Activated gamma-delta T cell (primary cell): Measurements from ENCODE around the gene PDE2A.

Source experiments
- DNase-seq: peaks from one replicate; lab custom pipeline; 2025; lab: John Stamatoyannopoulos, UW

Gene PDE2A

GRCh38 chr11:72704783-72705265, 30.6 kb upstream of the PDE2A start:
- no peak for DNase-seq

DNA sequence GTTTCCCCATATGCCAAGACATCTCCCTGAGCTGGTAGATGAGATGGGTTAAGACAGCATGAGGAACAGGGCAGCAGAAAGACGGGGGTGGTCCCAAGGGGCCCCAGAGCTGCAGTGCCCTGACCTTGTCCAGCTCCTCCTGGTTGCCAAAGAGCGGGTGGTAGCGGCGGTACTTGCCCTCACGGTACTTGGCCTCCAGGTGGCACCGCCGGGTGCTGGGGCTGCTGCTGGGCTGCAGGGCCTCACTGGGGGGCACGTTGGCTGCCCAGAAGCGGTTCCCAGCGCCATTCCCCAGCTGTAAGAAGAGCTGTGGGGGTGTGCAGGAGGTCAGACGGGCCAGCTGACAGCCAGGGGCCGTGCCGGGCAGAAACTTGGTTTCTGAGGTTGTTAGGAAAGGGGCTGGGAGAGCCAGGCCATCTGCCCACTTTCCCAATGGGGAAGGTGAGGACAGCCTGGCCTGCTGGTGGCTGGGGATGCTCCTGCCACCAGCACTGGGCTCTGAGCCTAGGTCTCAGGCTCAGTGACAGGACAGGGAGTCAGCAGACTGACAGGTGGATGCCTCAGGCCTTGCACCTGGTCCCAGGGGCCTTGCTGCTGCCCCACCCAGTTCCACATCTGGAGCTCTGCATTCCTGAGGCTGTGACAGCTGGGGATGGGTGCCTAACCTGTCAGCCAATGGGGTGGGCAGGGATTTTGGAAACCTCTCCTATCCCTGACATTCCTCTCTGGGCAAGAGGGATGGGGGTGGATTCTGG, 30.0 kb upstream of the PDE2A start:
- DNase-seq = no peak

DNA sequence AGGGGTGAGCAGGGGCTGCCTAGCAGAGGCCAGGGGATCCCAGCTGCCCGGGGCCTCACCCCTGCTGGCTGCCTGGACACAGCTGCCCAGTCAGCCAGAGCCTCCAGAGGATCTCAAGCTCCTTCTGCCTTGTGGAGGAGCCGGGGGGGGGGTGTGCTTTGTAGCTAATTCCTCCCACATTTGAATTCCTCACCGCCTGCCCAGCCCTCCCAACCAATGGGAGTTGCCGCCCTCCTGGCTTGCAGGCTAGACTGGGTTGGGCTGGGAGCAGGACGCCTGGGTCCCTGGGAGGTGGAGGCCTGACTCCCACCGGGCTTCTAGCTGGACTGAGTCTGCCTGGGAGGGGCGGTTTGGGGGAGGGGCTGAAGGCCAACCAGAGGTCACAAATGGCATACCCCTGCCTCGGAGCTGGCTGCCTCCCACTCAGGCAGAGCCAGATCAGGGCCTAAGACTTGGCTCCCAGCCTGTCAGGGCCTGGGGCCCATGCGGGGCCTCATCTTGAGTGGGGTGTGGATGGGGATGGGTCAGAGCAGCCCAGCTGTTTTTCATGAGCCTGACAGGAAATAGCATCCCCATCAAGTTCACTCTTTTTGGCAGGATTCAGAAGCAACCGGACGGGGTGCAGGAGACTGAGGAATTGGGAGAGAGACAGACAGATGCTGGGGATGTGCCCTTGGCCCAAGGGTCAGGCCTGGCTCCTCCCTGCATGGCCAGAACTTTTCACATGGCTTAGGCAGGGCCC, 29.2 kb upstream of the PDE2A start:
- no peak for DNase-seq

DNA sequence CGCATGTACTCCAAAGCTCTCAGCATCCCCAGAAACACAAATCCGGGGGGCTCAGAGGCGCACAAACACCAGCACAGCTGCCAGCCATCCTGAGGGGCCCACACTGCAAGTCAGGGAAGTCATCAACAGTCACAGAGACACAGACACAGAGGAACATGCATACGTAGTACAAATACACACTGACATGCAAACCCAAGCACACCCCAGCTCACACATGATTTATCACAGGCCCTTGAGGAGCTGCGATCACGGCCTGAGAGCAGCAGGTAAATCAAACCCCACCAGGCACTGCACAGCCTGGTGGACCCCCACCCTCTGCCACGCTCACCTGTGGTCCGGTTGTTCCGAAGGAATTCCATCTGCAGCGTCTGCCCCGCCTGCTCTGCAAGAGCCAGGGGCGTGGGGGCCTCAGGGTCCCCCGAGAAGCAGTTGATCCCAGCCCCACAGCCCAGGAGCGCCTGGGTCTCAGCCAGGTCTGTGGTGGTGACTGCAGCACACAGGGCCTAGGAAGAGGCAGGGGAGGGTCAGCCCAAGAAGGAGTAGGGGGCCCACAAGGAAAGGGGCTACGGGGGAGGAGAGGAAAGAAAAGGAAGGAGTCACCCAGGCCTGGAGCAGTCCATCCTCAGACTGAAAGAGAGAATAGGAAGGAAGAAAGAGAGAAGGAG, 28.5 kb upstream of the PDE2A start:
- no peak for DNase-seq

DNA sequence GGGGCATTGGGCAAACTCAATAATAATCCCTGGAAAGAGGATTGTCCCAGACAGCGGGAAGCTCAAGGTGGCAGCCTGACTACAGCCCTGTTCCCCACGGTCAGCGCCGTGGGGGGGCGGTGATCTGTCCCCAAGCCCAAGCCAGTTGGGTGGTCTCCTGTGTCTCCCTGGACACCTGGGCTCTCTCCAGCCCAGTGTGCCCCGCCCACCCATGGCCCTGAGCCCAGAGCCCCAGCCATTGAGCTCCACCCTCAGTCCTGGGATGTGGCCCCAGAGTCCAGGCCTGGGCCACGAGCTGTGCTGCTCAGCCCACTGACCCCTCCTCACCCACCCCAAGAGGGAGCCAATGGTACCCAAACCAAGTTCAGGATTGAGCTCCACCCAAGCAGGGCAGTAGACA, 27.9 kb upstream of the PDE2A start:
- no peak for DNase-seq

- DNase-seq = no peak
These were observed 27.2 kb upstream of the PDE2A start for GRCh38 chr11:72701466-72701865.

- no peak for DNase-seq
These were observed 25.9 kb upstream of the PDE2A start for GRCh38 chr11:72700146-72700545.

GRCh38 chr11:72697814-72698213, 23.6 kb upstream of the PDE2A start:
- no peak for DNase-seq

- no peak for DNase-seq
These were observed 22.9 kb upstream of the PDE2A start for GRCh38 chr11:72696866-72697700.

- DNase-seq = no peak
These were observed 21.1 kb upstream of the PDE2A start for GRCh38 chr11:72695354-72695753.

DNA sequence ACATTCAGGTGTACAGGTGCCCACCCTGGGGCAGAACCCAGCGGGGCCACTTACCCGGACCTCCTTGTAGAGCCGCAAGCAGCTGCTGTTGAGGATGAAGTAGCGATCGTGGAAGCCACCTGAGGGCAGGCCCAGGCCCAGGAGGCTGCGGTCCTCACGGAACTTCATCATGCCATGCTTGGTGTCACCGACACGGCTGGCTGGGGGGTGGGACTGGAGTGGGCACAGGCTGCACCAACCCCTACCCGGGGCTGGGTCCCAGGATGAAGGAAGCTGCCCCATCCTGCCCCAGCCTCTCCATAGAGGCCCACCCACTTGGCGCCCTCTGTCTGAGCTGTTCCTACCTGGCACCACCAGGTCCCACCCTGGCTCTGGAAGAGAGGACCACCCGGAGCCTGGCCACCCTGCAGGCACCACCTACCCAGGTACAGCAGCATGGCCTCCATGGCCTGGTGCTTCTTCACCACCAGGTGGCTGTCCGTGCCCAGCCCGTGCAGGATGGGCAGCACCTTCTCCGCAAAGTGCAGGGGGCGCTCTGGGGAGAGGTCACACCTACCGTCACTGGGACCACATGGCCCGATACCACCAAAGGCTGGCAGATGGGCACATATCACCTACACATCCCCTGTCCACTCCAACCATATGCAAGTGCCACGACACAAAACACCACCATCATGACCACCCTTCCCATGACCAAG, 19.2 kb upstream of the PDE2A start:
- no peak for DNase-seq

- DNase-seq = no peak
These were observed 18.4 kb upstream of the PDE2A start for GRCh38 chr11:72692498-72693237.

- no peak for DNase-seq
These were observed 15.9 kb upstream of the PDE2A start for GRCh38 chr11:72690166-72690565.

DNA sequence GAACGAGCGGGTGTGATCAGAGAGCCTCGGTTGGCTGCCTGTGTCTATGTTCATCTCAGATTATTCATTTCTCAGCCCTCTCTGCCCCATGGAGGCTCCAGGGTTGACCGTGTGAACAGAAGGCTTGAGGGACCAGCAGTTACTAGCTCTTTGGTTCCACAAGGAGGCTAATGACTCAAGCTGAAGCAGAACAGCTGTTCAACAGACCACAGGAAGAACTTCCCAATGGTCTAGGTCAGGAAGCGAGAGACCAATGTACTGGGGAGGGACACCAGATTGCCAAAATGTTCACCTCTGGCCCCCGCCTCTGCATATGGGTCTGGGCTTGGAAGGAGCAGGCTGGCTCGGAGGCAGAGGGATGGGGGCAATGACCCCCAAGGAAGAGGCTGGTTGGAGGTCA, 14.7 kb upstream of the PDE2A start:
- DNase-seq = no peak

DNA sequence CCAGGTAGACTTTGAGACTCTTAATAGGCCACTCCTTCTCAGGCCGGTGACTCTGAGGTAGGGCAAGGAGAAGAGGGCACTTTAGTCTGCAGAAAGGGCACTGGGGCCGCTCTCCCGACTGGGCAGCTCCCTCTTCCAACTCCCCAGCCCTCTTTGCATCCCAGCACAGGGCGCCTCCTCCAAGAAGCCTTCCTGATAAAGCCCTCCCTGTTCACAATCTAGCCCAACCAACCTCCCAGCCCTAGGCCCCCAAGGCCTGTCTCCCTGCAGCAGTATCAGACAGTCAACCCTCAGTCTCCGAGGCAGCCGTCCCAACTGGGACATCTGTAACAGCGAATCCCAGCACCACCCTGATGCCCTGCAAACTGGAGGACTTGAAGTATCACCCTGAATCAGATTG, 14.3 kb upstream of the PDE2A start:
- no peak for DNase-seq

DNA sequence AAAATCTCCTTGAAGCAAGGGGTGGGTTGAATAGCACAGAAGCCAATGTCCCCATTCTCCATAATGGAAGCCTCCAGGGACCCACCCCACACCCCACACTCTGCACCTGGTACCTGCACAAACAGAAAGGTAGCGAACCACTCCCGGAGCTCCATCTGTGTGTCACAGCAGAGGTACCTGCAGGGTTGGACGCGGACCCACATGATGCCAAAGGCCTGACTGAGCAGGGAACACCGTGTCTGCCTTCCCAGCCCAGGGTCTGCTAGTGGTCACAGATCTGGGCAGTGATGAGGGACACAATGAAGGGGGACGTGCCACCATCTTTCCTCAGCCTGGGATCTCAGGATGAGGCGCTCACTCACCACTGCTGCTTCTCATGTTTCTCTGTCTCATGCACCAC, 13.1 kb upstream of the PDE2A start:
- no peak for DNase-seq

DNA sequence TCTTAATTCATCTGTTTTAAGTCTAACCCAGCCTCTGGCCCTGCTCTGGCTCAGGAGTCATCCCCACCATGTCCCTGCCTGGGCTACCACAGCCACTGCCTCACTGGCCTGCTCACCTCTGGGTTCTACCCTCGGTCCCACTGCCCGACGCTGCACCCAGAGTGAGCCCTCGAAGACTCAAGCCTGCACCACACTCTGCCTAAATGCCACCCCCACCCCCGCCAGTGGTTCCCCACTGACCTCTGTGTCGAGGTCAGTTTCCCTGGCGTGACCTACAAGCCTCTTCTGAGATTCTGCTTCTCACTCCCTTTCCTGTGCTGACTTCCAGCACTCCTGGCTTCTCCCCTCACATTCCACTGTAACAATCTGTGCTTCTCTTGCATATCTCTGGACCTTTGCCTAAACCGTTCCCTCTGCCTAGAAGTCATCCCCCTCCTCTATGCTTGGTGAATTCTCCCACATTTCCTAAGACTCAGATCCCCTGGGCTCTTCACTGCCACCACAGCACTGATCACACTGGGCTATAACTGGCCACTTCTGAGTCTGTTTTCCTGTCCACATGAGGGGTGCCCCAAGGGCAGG, 12.5 kb upstream of the PDE2A start:
- DNase-seq = no peak

DNA sequence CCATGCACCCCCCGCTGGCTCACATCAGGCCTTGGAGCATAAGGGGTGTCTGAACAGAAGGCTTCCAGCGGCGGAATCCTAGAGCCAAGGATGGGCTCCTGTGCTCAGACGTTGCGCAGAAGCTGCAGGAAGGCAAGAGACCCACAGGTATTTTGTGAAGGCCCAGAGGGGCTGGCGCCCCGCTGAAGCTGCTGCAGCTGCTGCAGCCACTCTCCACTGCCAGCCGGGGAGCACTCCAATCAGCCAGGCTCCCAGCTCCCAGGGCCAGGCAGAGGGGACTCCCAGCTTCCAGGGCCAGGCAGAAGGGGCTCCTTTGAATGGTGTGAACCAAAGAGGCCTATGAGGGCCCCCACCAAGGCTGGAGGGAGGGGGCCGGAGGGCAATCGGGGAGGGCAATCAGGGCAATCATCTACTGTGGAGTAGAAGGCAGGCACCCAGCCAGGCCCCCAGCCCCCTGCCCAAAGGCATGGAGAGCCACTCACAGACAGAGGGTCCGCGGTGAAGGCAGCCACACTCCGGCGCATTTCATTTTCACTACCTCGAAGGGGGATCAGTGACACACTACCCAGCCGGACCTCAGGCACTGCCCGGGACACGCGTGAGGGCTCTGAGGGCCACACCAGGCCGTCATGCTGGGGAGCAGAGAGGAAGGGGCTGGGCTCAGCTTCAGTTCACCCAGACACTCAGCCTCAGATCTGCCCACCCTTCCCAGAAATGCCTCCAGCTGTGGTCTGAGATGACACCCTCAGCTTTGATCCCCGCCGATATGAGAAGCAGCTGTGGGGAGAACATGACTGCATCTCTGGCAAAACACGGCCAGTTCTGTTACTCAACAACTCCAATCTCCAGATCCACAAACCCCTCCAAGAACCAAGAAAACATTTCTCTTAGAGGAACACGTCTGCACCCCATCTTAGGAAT, 11.6 kb upstream of the PDE2A start:
- DNase-seq = no peak

DNA sequence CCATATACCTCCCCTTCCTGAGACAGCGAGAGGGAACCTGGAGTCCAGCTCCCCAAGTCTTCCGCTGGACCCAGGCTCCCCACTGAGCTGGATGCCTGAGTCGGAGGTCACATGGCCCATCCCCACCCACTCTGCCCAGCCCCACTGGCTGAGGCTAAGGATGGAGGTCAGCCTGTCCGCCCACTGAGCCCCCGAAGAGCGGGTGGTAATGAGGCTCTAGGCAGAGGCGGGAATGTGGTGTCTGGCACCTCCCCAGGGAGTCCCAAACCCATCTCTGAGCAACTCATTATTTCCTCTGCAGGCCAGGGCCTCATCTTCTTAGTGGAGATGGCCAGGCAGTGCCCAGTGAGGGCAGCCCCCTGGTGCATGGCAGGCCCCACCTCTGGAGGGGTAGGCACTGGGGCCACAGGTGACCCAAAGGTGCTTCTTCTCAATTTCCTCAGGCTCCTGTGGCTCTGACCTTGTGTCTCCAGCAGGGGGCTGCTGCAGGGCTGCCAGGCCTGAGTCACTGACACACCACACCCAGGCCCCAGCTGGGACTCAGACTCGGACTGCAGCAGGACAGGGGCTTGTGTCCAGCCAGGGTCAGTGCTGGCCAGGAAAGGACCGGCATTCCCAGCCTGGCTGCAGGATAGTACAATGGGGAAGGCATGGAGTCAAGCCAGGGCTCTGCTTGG, 10.2 kb upstream of the PDE2A start:
- DNase-seq = no peak
